Stimulated activated CD8-positive, alpha-beta memory T cell treated with anti-CD3 and anti-CD28 coated beads, Interleukin-7, amount 100 ng/mL, for 1 hour (primary cell): ENCODE measurements around the gene HECA.

ENCODE experiments used
- DNase-seq, 2 donors: peaks; one replicate each; pipeline ENCODE4 v3.0.0-alpha.2; 2020; ENCODE audit warnings: low read depth in 2 of 2

HECA gene

DNA sequence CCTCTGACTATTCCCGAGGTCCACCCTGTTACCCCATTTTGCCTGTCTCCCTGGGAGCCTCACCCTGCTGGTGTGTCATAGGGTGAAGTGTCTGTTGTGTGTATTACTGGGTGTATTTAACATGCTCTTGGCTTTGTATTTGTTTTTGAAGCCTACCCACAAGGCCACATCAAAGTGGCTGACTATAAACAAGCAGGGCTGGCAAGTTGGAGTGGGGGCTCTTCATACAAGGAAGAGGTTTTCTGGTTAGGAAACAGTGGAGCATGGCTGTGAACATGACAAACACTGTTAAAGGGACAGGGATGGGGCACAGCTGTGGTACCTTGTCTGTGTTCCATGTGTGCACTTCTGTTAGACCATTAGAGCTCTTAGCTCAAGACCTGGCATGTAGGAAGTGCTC, 26.3 kb downstream of the HECA start:
- DNase-seq, result peak; percentile 18 to 23

DNA sequence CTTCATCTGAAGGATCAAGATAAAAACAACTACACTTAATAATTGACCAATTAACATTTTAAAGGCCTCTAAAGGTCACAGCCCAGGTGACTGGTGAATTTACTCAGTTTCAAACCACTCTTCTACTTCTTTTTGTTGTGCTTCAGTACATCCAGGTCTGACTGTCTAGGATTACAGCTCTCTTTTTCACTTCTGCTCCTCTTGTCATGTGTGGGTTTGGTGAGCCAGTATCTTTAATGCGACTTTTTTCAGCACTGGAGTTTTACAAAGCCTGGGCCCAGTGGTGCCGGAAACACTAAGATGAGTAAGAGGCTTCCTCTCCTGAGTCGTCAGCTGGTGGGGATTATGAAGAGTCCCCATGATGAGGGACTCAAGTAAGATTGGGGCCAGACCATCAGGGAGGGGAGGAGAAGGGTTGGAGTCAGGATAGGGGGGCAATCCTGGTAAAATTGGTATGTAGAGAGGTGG, 27.0 kb downstream of the HECA start:
- peak in 1 of 2 donors; percentile 20 for DNase-seq

DNA sequence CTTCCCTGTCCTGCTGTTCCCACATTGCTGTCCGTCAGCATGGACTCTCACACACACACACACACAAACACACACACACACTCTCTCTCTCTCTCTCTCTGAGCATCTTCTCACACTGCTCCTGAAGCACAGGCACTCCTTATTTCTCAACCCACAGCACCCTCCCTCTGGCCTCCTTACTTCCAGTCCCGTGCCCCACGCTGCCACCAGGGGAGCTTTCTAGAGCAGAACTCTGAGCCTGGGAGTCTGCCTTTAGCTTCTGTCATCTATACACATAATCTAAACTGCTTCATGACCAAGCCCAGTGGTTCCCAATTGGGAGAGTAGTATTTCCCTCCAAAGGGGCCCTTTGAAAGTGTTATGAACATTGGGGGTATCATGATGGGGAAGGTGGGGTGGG, 29.1 kb downstream of the HECA start:
- no peak for DNase-seq

DNA sequence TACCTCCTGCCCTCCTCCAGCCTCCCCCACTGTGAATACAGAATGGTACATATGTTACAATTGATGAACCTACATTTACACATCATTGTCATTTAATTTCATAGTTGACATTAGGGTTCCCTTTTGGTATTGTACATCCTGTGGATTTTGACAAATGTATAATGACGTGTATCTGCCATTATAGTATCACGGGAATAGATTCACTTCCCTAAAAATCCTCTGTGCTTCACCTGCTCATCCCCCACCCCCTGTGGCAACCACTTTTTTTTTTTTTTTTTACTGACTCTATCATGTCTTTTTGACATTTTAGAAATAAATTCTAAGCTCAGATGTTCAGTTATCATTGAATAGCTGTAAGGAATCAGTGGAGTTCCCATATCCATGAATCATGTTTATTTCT, 30.4 kb downstream of the HECA start:
- no peak for DNase-seq

DNA sequence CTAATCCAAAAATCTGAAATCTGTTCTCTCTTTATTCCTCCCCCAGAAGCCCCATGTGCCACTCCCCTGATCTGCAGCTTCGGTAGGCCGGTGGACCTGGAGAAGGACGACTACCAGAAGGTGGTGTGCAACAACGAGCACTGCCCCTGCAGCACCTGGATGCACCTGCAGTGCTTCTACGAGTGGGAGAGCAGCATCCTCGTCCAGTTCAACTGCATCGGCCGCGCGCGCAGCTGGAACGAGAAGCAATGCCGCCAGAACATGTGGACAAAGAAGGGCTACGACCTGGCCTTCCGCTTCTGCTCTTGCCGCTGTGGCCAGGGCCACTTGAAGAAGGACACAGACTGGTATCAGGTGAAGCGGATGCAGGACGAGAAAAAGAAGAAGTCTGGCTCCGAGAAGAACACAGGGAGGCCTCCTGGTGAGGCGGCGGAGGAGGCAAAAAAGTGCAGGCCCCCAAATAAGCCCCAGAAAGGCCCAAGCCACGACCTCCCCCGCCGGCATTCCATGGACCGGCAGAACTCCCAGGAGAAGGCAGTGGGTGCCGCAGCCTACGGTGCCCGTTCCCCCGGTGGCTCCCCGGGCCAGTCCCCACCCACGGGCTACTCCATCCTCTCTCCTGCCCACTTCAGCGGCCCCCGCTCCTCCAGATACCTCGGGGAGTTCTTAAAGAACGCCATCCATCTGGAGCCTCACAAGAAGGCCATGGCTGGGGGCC, 31.5 kb downstream of the HECA start:
- no peak for DNase-seq

DNA sequence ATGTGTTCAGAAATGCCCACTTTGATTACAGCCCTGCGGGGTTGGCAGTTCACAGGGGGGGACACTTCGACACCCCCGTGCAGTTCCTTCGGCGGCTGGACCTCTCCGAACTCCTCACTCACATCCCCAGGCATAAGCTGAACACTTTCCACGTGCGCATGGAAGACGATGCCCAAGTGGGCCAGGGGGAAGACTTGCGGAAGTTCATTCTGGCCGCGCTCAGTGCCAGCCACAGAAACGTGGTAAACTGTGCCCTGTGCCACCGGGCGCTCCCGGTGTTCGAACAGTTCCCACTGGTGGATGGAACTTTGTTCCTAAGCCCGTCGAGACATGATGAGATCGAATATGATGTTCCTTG, 32.1 kb downstream of the HECA start:
- DNase-seq, result no peak

DNA sequence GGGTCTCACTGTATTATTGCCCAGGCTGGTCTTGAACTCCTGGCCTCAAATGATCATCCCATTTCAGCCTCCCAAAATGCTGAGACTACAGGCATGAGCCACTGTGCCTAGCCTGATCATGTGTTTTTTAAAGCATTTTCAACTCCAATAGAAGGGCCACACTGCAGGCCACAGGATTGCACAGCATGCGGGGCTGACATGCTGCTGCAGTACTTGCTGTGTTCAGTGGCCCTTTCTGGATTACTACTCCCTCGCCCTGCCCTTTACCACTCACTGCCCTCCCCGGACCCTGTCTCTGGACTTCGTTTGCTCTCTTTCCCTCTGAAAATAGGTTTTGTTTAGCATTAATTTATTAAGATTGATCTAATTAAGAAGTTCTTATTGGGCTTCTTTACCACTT, 37.3 kb downstream of the HECA start:
- no peak for DNase-seq

DNA sequence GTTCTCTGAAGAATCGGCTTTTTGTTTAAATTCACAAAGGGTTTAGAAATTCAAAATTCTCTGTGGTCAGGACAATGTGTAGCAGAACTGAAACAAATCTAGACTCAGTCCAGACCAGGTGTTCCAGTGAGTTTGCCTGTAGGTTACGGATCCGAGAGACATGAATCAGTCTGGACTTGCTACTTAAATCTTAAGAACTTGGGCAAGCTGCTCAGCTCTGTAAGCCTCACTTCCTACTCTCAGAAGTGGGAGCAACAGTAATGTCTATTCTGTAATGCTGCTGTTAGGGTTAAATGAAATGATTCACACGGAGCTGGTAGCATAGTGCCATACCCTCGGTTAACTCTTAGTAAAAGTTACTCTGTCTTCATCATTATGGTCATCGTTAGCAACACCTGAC, 37.7 kb downstream of the HECA start:
- DNase-seq, result no peak

DNA sequence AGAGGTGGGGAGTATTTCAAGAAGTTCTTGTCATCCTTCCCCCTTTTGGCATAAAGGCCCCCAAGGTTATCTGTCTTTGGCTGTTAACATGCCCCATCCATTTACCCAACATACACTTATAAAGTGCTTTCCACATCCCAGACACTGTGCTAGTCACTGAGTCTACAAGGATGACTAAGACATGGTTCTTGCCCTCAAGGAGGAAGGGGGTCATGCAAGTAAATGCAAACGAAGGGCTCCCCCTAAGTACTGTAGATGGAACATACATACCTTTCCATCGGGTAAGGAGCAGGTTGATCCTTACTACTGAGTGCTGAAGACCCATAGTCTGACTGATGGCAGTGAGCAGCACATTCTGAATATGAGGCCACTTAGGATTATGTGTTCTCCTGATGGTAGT, 38.3 kb downstream of the HECA start:
- DNase-seq, result no peak

DNA sequence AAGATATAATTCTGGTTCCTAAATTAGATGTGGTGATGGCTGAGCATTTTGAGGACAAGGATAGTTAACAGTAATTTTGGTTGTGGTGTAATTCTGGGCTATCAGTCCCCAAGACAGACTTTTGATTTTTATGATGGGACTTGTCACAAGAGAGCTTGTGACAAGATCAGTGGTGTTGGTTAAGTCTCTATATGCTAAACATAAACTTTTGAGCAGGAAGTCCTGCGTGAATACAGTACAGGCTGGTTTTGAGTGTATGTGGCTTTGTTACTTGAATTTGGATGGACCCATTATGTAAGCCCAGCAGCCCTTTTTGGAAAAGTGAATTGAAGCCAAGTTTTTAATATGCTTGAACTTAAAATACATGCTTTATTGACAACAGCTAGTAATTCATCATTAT, 38.9 kb downstream of the HECA start:
- DNase-seq, result no peak

DNA sequence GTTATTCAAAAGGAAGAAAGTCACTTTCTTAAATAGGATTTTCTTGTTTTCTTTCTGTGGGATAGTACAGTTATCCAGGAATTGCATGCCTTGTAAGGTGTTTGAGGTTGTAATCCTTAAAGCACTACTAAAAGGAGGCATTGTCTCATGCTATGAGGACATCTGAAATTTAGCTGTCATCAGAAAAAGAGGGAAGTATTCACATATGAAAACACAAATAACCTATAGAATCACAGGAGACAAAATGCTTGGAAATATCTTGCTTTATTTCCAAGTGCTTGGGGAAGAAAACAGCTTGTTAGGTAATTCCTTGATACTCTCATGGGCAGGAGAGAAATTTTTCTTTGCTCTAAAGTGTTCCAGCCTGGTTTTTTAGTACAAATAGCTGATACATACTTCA, 40.1 kb downstream of the HECA start:
- no peak for DNase-seq

DNA sequence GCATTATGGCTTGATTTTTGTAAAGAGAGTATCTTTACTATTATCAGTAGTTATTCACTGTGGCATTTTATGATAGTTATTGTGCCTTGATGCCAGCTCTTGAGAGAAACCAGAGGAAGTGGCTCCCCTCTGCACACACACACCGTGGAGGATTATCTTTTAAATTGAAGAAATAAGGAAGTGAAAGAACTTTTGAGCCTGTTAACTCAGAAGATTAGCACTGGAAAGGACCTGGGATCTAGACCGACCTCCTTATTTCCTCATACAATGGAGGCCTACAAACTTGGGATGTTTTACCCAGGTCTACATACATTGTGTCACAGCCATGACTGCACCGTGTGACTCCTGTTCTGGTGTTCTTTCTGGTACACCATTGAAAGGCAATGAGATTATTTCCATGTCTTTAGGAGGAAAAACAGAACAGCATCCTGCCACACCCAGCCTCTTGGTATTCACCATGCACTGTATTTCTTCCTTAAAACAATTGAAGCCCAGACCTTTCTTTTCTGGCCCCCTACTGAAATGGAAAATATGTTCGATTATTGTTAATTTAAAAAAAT, 40.6 kb downstream of the HECA start:
- DNase-seq, result no peak

DNA sequence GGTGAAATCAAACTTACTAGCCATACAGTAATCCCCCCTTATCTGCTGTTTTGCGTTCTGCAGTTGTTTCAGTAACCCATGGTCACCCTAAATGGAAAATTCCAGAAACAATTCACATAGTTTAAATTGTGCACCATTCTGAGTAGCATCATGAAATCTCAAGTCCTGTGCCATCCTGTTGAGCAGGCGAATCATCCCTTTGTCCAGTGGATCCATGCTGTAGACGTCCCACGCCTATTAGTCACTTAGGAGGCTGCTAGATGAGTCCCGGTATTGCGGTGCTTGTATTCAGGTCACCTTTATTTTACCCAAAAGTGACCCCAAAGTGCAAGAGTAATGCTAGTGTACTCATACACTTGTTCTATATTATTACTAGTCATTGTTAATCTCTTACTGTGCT, 46.4 kb downstream of the HECA start:
- DNase-seq, result no peak

DNA sequence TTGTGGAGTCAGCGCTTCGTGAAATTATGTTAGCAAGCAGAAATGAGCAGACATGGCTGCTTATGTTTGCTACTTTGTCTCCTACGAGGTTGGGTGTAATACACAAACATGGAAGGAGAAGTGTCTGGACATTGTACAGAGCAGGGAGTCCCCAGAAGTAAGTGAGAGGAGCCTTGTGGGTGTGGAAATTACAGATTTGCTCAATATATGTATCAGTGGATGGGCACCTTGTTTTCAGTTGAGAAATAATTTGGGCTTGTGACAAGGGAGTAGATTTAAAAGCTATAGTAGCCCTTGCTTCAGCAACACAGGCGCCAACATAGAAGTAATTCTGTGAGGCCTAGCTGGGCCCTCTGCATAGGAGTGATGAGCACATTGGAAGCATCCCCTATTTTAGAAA, 49.2 kb downstream of the HECA start:
- DNase-seq, result no peak

DNA sequence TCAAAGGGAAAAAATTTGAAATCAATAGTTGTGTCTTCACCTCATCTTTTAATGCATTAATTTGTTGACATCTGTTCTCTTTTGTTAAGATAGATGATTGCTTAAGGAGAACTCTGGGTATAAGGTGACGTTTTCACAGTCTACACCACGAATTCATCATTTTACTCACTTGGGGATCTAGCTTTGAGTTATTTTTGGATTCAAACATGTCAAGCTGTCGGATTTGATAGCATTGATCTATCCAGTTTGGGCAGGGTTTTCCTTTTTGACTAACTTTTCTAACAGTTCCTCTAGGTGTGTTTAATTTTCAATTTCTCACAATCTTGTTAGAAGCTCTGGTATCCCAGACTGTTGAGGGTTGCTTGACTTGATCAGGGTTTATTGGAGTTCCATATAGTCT, 49.6 kb downstream of the HECA start:
- DNase-seq, result no peak

DNA sequence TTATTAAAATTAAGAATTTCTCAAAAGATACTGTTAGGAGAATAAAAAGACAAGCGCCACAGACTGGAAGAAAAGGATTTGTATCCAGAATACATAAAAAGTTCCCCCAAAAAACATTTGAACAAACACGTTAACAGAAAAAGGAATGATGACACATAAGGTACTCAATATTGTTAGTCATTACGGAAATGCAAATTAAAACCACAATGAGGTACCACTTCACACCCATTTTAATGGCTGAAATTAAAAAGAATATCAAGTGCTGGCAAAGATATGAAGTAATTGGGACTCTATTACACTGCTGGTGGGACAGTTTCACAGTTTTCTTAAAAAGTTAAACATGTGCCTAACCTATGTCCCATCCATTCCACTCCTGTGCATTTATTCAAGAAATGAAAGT, 51.4 kb downstream of the HECA start:
- no peak for DNase-seq

DNA sequence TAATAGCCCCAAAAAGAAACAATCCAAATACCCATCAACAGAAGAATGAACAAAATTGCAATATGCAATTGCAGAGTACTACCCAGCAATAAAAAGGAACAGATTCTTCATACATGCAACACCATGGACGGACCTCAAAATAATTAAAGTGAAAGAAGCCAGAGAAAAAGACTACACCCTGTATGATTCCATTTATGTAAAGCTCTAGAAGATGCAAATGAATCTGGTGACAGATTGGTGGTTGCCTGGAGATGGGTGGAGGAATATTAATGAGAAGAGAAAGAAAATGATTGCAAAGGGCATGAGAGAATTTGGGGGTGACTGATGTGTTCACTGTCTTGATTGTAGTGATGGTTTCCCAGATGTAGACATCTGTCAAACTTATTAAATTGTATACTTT, 51.8 kb downstream of the HECA start:
- DNase-seq, result no peak

DNA sequence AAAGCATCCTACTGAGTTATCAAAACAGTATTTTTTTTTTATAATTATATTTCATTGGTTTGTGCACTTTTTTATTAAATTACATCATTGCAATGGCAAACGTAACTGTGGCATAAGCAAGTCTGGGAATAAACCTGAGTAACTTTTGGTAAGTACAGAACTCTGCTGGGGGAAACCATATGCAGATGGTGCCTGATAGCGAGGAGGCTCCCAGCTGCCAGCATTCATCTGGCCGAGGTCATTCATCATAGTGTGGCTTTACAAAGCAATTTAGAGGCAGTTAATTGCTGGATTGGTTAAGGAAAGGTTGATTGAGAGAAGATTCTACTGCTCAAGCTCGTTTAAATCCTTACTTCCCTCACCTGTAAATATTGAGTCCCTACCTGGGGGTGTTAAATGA, 52.6 kb downstream of the HECA start:
- no peak for DNase-seq

DNA sequence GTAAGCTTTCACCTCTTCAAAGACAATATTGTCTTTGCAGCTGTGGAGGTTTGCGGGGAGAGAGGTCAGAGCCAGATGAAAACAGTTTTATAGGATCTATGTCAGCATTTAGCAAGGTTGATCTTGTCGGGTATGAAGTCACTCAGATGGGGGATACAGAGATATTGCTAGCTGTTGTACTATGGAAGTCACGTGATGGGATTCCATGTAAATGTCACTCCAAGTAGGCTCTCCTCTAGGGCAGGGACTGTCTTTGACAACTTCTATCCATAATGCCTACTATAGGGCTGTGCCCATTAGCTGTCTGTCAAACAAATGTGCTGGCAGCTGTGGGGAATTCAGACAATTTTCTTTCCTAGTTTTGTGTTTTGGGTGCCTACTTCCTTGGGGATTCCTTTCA, 54.8 kb downstream of the HECA start:
- no peak for DNase-seq

DNA sequence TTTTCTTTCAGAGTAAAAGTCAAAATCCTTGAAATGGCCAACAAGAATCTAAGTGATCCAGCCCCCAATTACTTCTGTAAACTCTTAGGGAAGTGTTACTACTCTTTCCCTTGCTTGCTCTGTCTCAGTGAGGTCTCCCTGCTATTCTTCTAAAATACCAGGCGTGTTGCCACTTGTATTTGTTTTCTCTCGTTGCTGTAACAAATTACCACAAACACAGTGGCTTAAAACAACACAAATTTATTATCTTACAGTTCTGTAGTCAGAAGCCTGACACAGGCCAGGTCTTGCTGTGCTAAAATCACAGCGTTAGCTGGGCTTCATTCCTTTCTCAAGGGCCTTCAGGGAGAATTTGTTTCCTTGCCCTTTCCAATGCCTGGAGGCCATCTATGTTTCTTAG, 59.9 kb downstream of the HECA start:
- no peak for DNase-seq

DNA sequence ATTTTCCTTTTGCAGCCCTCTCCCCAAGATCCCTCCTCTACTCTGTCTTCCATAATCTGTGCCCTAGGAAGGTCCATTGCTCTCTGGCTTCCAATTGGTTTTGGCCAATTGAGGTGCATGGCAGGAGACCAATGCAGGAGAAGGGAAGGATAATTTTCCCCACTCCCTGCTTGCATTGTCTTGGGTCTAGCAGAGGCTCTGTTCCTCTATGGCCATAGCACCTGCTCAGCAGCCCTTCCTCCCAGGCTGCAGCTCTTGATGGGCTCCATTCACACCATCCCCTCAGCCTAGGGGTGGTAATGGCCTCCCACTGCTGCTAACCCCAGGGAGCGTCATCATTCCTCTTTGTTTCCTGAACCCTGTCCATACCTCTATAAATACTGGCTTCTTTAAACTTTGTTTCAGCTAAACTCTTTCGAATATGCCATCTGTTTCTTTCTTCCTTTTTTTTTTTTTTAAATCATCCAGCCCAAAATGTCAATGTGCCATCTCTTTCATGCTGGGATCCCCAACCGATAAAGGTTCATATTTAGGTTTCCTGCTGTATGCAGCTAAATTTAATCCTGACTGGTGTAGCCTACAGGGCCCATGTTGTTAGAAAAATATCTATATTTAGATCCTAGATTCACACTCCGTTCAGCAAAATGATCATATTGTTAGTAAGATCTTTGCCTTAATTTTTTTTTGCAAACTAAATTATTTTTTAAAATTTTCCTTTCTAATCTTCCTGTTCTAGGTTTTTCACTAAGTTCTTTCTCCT, 63.8 kb downstream of the HECA start:
- DNase-seq, result no peak

DNA sequence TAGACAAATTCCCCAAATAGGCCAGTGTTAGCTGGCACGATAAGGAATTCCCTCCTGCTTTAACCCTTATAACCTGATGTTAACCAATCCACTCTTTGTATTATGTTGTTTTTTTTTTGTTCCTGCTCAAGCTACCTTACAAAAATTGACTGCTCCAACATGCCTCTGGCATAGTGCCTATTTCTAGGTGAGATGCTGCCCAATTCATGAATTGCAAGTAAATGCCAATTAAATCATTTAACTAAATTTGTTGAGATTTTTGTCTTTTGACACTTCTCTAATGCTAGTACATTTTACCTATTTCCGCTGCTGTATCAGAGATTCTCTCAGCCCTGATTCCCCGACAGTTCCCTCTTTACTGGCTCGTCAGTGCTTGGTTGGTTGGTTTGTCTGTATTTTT, 66.5 kb downstream of the HECA start:
- DNase-seq, result no peak

DNA sequence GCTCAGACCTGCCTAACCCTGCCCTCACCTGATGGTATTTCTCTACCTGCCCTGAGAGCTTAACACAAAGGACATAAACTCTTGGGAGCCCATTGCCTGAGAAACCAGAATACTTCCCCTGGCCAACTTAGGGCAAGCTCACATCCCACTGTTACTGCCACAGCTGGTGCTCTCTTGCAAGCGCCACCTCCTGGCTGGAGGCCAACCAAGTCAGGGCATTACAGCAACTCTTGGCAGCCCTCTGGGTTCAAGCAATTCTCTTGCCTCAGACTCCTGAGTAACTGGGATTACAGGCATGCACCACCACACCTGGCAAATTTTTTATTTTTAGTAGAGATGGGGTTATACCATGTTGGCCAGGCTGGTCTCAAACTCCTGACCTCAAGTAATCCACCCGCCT, 70.1 kb downstream of the HECA start:
- DNase-seq, result no peak
